TTC549 (cell line): ENCODE results near the gene ZFHX2.

Experiments
- FAIRE-seq: peaks from 2 replicates; lab custom pipeline; 2012; peaks lifted over from hg19 to GRCh38; lab: Jason Lieb, UNC

The ZFHX2 gene

GRCh38 chr14:23572836-23573235 is 21.3 kb upstream of the ZFHX2 start:
- FAIRE-seq: no peak

DNA sequence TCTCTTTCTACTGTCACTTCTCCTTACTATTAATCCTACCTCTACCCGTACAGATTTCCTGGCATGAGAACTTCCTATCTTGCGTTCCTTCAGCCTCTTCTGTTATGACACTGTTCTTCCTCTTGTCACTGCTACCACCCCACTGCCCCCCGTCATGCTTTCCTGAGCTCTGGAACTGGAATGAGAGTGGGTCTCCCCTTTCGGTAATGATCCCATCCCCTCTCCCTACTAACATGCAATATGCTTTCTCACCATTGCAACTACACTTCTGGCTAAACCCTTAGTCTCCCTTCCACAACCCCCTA is 20.9 kb upstream of the ZFHX2 start:
- FAIRE-seq: no peak

GRCh38 chr14:23571701-23572523 is 20.3 kb upstream of the ZFHX2 start:
- no peak for FAIRE-seq

- no peak for FAIRE-seq
Measured at GRCh38 chr14:23570806-23571483, 19.4 kb upstream of the ZFHX2 start.

DNA sequence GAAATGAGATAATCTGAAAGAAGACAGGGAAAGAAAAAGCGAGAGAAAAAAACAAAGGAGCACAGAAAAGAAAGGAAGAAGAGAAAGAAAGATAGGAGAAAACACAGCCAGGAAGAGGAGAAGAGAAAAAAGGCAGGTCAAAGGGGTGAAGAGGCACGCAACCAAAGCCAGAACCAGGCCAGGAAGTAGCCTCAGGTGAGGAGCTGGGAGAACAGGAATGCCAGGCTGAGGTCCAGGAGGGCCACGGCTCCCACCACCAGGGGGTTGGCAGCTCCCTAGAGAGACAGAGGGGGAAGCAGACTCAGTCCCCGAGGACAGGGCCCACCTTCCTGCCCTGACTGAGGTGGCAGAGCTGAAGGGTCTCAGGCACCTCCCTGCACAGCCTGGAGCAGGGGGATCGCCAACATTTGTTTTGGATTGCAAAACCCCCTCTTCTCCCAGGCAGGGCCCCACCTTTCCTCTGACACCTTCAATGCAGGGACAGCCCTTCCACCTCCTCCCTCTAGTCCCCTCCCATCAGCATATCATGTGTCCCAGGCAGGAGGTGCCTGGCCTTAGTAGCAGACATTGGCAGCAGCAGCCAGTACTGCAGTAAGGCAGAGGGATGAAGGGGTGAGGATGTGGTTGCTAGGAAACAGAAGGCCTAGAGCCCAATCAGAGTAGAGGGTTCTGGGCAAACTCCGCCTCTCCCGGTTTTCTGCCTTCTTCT is 18.0 kb upstream of the ZFHX2 start:
- no peak for FAIRE-seq

GRCh38 chr14:23568600-23569331 is 17.2 kb upstream of the ZFHX2 start:
- FAIRE-seq: no peak

DNA sequence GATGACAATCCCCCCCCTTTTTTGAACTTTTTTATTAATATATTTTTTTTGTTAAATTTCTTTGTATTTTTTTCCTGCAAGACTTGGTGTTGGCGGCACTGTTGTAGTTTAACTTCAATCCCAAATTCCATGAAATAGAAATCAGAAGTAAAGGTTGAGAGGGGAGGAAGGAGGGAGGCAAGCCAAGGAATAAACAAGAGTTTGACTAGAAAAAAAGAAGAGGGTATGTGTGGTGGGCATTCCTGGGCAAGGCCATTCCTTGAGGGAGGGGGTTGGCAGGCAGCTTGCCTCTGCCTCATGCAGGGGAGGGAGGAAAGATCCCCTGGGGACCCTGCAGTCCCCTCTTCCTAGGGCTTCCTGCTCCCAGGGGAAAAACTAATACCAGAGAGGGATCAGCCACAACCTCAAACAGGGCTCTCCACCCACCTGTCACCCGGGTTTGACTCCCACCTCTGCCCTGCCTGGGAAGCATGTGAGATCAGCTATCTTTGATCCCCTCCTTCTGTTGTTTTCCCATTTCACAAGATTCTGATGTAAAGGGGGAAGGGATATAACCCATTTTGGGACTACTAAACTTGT is 16.5 kb upstream of the ZFHX2 start:
- FAIRE-seq: no peak

DNA sequence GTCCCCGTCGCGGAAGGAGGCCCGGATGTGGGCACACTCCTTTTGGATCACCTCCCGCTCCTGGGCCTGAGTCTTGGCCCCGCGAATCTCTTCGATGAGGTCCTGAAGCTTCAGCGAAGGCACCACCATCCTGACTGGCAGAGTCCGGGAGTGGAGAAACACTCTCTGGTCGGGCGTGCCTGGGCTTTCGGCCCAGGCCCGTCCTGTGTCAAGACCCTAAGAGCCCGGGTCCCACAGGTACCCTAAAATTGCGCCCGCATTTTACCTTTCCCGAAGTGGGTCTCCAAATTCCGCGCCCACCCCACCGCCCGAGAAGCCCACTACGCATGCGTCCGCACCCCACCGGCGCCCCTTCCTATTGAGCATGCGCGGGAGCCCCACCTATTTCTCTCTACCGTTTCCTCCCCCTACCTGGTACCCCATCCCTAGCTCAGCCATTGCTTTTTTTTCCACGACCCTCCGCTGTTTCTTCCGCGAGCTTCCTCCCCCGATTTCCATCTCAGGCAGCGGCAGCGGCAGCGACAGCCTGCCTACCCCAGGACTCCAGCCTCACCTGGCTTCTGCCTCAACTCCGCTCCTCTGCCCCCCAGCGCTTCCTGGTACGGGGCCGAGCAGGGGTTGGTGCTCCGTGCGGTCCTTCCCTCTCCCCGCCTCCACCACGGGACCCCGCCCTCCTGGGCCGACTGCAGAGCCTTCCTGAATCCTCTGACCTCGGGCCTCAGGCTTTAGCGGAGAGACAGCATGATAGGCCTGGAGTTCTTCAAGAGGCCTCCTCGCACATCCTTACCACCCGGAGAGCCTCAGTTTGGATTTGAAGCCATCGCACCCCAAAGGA is 15.8 kb upstream of the ZFHX2 start, which contains the start of gene AP1G2:
Gene AP1G2 (minus strand): TSS at position 606 of the 835 bp plus-strand sequence. CDS start 477 bp downstream, at position 129.
- FAIRE-seq: no peak

DNA sequence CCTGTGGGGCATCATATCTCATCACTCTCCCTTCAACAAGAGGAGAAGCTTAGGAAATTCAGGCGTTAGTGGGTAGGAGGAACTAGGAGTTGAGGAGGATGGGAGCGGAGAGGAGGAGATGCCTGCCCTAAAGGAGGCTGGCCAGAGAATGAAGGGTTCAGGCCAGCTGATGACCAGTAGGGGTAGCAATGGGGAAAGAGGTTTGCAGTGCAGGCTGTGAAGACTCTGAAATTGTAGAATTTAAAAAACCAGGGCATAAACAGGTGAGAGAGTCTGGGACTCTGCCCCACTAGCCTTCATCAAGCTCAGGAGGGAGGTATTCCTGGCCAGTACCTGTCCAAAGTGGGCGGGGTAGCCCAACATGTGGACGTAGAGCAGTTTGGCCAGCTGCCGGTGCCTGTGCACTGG is 15.2 kb upstream of the ZFHX2 start:
- no peak for FAIRE-seq

DNA sequence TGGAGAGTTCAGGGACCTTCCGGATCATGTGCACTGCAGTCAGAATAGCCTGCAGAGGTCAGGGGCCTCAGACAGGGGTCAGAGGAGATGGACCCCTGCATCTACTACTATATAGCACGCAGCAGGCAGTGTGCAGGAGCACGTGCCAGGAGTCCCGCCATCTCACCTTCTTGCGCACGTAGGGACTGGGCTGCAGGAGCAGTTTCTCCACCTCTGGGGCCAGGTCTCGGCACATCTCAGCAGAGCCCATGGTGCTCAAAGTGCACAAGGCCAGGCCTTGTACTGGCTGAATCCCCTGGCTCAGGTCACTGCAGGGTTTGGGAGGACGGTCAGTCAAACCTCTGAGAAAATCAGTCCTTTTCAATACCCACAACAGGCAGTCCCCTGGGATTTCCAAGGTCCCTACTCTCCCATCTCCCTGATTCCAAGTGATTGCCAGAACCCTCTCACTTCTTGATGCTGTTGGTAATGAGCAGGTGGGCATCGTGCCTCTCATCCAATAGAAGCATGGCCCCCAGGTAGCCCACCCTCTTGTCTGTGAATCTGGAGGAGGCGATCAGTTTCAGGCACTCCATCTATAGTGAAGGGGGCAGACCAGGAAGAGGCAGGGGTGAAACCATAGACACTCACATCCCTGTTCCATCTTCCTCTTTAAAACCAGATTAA is 14.7 kb upstream of the ZFHX2 start:
- FAIRE-seq: no peak

DNA sequence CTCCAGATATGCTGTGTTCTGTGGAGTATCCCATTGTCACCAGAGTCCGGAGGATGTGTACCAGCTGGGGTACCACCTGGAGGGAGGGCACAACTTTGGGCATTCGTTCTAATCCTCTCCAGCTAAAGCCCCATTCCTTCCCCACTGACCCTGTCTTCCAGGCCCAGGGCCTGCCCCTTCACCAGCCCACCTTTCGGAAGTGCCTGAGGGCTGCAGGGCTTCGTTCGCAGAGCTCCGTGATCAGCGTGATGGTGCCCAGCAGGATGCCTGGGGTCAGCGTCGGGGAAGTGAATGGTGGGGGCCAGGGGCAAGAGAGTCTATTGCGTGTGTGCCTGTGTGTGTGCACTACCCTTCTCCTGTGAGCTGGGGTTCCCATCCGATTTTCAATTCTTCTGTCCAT is 14.1 kb upstream of the ZFHX2 start:
- FAIRE-seq: no peak

DNA sequence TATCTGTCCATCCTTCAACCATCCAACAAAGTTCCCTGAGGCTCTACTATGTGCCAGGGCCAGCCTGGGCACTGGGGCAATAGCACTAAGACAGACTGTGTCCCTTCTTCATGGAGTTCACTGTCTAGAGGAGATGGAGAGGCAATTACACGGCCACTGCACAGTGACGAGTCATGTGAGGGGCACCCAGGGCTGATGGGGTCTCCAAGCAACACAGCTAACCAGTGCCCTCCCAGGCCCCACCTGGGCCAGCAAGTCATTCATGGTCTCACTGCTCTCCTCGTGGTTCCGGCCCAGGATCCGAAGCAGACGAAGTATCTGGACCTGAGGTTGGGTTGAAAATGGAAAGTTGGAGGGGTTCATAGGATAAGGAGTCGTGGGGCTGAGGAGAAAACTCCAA is 13.3 kb upstream of the ZFHX2 start:
- FAIRE-seq: no peak

- no peak for FAIRE-seq
Measured at GRCh38 chr14:23564181-23564812, 12.7 kb upstream of the ZFHX2 start.

DNA sequence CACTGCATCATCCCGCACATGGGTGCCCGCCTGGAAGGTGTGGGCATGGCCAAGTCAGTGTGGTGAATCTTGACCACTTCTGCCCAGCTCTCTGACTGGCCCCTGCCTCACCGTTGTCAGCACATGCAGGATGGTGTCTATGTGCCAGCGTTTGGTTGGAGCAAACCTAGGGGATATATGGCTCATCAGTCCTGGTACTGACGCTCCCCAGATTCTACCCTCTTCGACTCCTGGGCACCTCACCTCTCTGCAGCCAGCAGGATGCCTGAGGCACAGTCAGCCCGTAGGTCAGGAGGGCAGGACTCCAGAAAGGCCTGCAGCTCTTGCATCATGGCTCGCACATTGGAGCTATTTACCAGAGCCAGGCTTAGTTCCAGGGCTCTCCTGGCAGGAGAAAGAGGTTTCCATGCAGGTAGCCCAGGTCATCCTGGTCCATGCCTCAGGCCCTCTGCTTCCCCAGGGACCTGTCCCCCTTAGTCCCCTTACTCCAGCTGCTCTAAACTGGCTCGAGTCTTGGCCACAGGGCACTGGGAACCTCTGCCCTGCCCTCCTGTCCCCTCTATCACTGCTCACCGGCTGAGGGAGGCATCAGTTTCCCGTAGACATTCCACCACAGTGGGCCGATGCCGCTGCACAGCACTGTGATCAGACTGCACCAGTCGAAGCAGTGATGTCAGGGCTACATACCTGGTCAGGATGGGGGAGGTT is 12.1 kb upstream of the ZFHX2 start:
- no peak for FAIRE-seq

- no peak for FAIRE-seq
Measured at GRCh38 chr14:23562822-23563472, 11.4 kb upstream of the ZFHX2 start.

- no peak for FAIRE-seq
Measured at GRCh38 chr14:23561873-23562821, 10.6 kb upstream of the ZFHX2 start.

DNA sequence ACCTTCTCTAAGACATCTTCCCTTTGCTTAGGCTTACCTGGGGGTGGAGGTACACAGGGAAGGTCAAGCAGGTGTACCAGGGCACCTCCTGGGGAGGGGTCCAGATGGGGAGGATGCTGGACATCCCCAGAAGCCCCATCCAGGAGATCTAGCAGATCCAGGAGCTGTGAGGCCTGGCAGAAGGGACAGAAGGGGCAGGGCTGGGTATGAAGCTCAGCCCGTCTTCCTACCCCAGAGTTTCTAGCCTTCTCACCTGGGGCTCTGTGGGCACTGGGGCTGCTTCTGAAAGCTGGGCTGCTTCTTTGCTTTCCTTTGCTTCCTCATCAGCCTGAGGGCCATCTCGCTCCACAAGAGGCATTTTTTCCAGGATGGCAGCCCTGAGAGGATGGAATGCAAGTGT is 9.7 kb upstream of the ZFHX2 start:
- no peak for FAIRE-seq
